HL-60 (cell line): ENCODE results near the gene CFL1.

Source experiments
- POLR2AphosphoS5 ChIP-seq: IDR thresholded peaks from 2 replicates; pipeline ENCODE4 v1.6.1; 2012; ENCODE audit warnings: low read depth
- SPI1 ChIP-seq: IDR thresholded peaks from 2 replicates; pipeline ENCODE4 v1.6.1; 2012; ENCODE audit warnings: low read depth, mild to moderate bottlenecking, borderline replicate concordance
- TF ChIP-seq, protein P1 (sequence below): IDR thresholded peaks from one replicate; pipeline ENCODE4 v1.5.1; 2011; ENCODE audit warnings: low read length, control low read depth, inconsistent platforms; ENCODE audit not compliant: insufficient read depth
- TF ChIP-seq, protein P2 (sequence below): IDR thresholded peaks from 2 replicates; pipeline ENCODE4 v1.6.1; 2012; ENCODE audit warnings: low read depth; ENCODE audit not compliant: insufficient replicate concordance

DNA sequence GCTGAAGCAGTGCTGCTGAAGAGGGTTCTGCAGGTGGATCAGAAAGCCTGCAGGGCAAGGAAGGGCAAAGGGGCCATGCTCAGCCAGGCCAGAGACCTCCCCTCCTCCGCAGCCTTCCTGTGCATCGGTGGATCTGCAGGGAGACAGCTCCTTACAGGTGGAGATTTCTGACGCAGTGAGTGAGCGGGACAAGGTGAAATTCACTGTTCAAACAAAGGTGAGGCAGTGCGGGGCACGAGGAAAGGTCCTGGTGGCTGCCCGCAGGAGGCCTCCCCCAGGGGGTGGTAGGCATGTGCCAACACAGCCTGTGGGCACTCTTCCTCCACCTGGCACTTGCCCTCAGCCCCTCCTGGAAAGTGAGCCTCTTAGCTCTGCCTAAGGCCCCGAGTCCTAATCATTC lies 8.6 kb downstream of the CFL1 start:
- TF ChIP-seq, protein P1, sequence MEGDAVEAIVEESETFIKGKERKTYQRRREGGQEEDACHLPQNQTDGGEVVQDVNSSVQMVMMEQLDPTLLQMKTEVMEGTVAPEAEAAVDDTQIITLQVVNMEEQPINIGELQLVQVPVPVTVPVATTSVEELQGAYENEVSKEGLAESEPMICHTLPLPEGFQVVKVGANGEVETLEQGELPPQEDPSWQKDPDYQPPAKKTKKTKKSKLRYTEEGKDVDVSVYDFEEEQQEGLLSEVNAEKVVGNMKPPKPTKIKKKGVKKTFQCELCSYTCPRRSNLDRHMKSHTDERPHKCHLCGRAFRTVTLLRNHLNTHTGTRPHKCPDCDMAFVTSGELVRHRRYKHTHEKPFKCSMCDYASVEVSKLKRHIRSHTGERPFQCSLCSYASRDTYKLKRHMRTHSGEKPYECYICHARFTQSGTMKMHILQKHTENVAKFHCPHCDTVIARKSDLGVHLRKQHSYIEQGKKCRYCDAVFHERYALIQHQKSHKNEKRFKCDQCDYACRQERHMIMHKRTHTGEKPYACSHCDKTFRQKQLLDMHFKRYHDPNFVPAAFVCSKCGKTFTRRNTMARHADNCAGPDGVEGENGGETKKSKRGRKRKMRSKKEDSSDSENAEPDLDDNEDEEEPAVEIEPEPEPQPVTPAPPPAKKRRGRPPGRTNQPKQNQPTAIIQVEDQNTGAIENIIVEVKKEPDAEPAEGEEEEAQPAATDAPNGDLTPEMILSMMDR, result no peak
- TF ChIP-seq POLR2AphosphoS5 (no peak), SPI1 (no peak)
- TF ChIP-seq, protein P2, sequence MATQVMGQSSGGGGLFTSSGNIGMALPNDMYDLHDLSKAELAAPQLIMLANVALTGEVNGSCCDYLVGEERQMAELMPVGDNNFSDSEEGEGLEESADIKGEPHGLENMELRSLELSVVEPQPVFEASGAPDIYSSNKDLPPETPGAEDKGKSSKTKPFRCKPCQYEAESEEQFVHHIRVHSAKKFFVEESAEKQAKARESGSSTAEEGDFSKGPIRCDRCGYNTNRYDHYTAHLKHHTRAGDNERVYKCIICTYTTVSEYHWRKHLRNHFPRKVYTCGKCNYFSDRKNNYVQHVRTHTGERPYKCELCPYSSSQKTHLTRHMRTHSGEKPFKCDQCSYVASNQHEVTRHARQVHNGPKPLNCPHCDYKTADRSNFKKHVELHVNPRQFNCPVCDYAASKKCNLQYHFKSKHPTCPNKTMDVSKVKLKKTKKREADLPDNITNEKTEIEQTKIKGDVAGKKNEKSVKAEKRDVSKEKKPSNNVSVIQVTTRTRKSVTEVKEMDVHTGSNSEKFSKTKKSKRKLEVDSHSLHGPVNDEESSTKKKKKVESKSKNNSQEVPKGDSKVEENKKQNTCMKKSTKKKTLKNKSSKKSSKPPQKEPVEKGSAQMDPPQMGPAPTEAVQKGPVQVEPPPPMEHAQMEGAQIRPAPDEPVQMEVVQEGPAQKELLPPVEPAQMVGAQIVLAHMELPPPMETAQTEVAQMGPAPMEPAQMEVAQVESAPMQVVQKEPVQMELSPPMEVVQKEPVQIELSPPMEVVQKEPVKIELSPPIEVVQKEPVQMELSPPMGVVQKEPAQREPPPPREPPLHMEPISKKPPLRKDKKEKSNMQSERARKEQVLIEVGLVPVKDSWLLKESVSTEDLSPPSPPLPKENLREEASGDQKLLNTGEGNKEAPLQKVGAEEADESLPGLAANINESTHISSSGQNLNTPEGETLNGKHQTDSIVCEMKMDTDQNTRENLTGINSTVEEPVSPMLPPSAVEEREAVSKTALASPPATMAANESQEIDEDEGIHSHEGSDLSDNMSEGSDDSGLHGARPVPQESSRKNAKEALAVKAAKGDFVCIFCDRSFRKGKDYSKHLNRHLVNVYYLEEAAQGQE, result no peak
